Neuronal stem cell (in vitro differentiated cells): ENCODE data around the gene TACSTD2.

Experiments
- DNase-seq: peaks from one replicate; pipeline ENCODE4 v3.0.0-alpha.2; 2013; ENCODE audit warnings: low spot score
- H2AFZ ChIP-seq: one replicate; pipeline ENCODE4 v1.6.1; 2013; ENCODE audit warnings: mild to moderate bottlenecking, low read length, inconsistent platforms
- H2AK5ac ChIP-seq: 2 replicates; pipeline ENCODE4 v1.6.1; 2013; ENCODE audit warnings: low read depth, mild to moderate bottlenecking, inconsistent platforms, low read length, moderate library complexity, mixed read lengths
- H2BK120ac ChIP-seq: 2 replicates; pipeline ENCODE4 v1.6.1; 2013; ENCODE audit warnings: low read depth, mild to moderate bottlenecking, inconsistent platforms, low read length, moderate library complexity, mixed read lengths
- H2BK12ac ChIP-seq: one replicate; pipeline ENCODE4 v1.6.1; 2013; ENCODE audit warnings: low read length, inconsistent platforms
- H2BK15ac ChIP-seq: 2 replicates; pipeline ENCODE4 v1.6.1; 2013; ENCODE audit warnings: mild to moderate bottlenecking, low read length, inconsistent platforms, mixed read lengths
- H2BK5ac ChIP-seq: one replicate; pipeline ENCODE4 v1.6.1; 2013; ENCODE audit warnings: inconsistent platforms, mild to moderate bottlenecking, low read length, moderate library complexity
- H3K14ac ChIP-seq: one replicate; pipeline ENCODE4 v1.6.1; 2013; ENCODE audit warnings: low read length, inconsistent platforms
- H3K18ac ChIP-seq: 2 replicates; pipeline ENCODE4 v1.6.1; 2013; ENCODE audit warnings: low read length, inconsistent platforms
- H3K23ac ChIP-seq: 2 replicates; pipeline ENCODE4 v1.6.1; 2013; ENCODE audit warnings: low read depth, mild to moderate bottlenecking, mixed read lengths, low read length, inconsistent platforms; ENCODE audit not compliant: poor library complexity
- H3K27ac ChIP-seq: replicated peaks from 3 replicates; pipeline ENCODE4 v1.5.1; 2013; ENCODE audit warnings: low read length, inconsistent platforms
- H3K27me3 ChIP-seq, 3 experiments: 2 replicates each; pipeline ENCODE4 v1.6.1; 2013; ENCODE audit warnings: low read length in 3 of 3, mild to moderate bottlenecking in 2 of 3, inconsistent platforms in 1 of 3, low read depth in 1 of 3, mixed read lengths in 1 of 3, moderate library complexity in 1 of 3; ENCODE audit not compliant: control insufficient read depth in 3 of 3, insufficient read depth in 3 of 3
- H3K36me3 ChIP-seq, 2 donors: replicated peaks in 1 of 2; 2 replicates each; pipeline ENCODE4 v1.6.1; 2013; ENCODE audit warnings: low read length in 2 of 2; ENCODE audit not compliant: control insufficient read depth in 2 of 2, insufficient read depth in 2 of 2
- H3K4ac ChIP-seq: 2 replicates; pipeline ENCODE4 v1.6.1; 2013; ENCODE audit warnings: inconsistent platforms, mild to moderate bottlenecking, low read length, moderate library complexity
- H3K4me1 ChIP-seq, 2 donors: 1 replicate in 1 of 2; 2 replicates in 1 of 2; pipeline ENCODE4 v1.6.1; 2013; ENCODE audit warnings: low read length in 2 of 2, low read depth in 1 of 2; ENCODE audit not compliant: control insufficient read depth in 2 of 2, insufficient read depth in 1 of 2
- H3K4me2 ChIP-seq: one replicate; pipeline ENCODE4 v1.6.1; 2013; ENCODE audit warnings: mild to moderate bottlenecking, low read length, inconsistent platforms; ENCODE audit not compliant: insufficient read depth, poor library complexity, severe bottlenecking
- H3K4me3 ChIP-seq, 2 donors: 2 replicates each; pipeline ENCODE4 v1.5.1; 2013; ENCODE audit warnings: low read length in 2 of 2, mild to moderate bottlenecking in 2 of 2, inconsistent platforms in 1 of 2, moderate library complexity in 1 of 2
- H3K79me1 ChIP-seq: one replicate; pipeline ENCODE4 v1.6.1; 2013; ENCODE audit warnings: low read depth, mild to moderate bottlenecking, inconsistent platforms, low read length, moderate library complexity
- H3K9ac ChIP-seq: one replicate; pipeline ENCODE4 v1.6.1; 2013; ENCODE audit warnings: mild to moderate bottlenecking, low read depth, low read length, inconsistent platforms; ENCODE audit not compliant: poor library complexity
- H3K9me3 ChIP-seq, 2 donors: replicated peaks in 1 of 2; 2 replicates each; pipeline versions ENCODE3 to v1.6.1; 2013; ENCODE audit warnings: low read length in 2 of 2, mild to moderate bottlenecking in 2 of 2, inconsistent platforms in 1 of 2, low read depth in 1 of 2, mixed read lengths in 1 of 2, moderate library complexity in 1 of 2; ENCODE audit not compliant: control insufficient read depth in 2 of 2, insufficient read depth in 1 of 2
- H4K8ac ChIP-seq: one replicate; pipeline ENCODE4 v1.6.1; 2013; ENCODE audit warnings: low read depth, mild to moderate bottlenecking, inconsistent platforms, low read length, moderate library complexity
- H4K91ac ChIP-seq: one replicate; pipeline ENCODE4 v1.6.1; 2013; ENCODE audit warnings: low read length, low read depth, mild to moderate bottlenecking, inconsistent platforms; ENCODE audit not compliant: poor library complexity
- WGBS, 2 donors: extraction: QIAGEN DNeasy Blood & Tissue Kit; methylation state at CpG; one replicate each; pipeline ENCODE4 v1.1.7; 2013; ENCODE audit warnings: missing lambda C conversion rate in 2 of 2, mixed read lengths in 1 of 2; ENCODE audit not compliant: insufficient read length in 2 of 2, insufficient replicate concordance in 1 of 2; ENCODE audit errors: extremely low coverage in 2 of 2; 5-methylcytosine and 5-hydroxymethylcytosine counted together

Gene TACSTD2

GRCh38 chr1:58545591-58546519, 31.2 kb downstream of the TACSTD2 start:
- H3K14ac ChIP-seq, result peak overlapping the region; percentile 79
- no peaks in the 10 kb centered on the region for H3K36me3 ChIP-seq
- no peak overlapping the region for H4K8ac ChIP-seq
- peak overlapping the region; percentile 55 for H3K4me2 ChIP-seq
- peaks cover 1 to 7% of the 10 kb centered on the region in 2 donors for H3K4me1 ChIP-seq
- no peaks in the 10 kb centered on the region for H3K9me3 ChIP-seq
- no peak overlapping the region for H2BK120ac ChIP-seq
- H3K4ac ChIP-seq, result no peak overlapping the region
- peak overlapping the region; percentile 85 for H3K18ac ChIP-seq
- H3K23ac ChIP-seq, result peak overlapping the region; percentile 96
- H3K27me3 ChIP-seq, result peaks cover 0 to 4% (median 0%) of the 10 kb centered on the region in 3 experiments
- peak overlapping the region; percentile 82 for H3K9ac ChIP-seq
- no peak overlapping the region for H4K91ac ChIP-seq
- peak overlapping the region; percentile 84 for H3K27ac ChIP-seq
- H2AK5ac ChIP-seq, result no peak overlapping the region
- no peak overlapping the region for H2BK12ac ChIP-seq
- peak; percentile 41 for DNase-seq
- peak overlapping the region; percentile 47 for H2BK5ac ChIP-seq
- H2BK15ac ChIP-seq, result peak overlapping the region; percentile 68
- H3K79me1 ChIP-seq, result no peaks in the 10 kb centered on the region
- no CpG with 5 or more reads among the region's 43 CpGs for WGBS, 2 donors
- H2AFZ ChIP-seq, result peak overlapping the region; percentile 92
- peak overlapping the region; percentile 59 to 79 for H3K4me3 ChIP-seq

- H3K9me3 ChIP-seq, result no peaks in the 10 kb centered on the region
- H4K91ac ChIP-seq, result no peak overlapping the region
- no peak overlapping the region for H2BK12ac ChIP-seq
- no peak overlapping the region for H3K23ac ChIP-seq
- no peak overlapping the region for H3K27ac ChIP-seq
- H2AK5ac ChIP-seq, result no peak overlapping the region
- no peak for DNase-seq
- no peak overlapping the region for H4K8ac ChIP-seq
- no peak overlapping the region for H3K4me2 ChIP-seq
- WGBS, 2 donors, result no CpG with 5 or more reads among the region's 1 CpG
- H3K18ac ChIP-seq, result no peak overlapping the region
- H3K79me1 ChIP-seq, result no peaks in the 10 kb centered on the region
- H2BK120ac ChIP-seq, result no peak overlapping the region
- H3K4ac ChIP-seq, result no peak overlapping the region
- no peaks in the 10 kb centered on the region for H3K27me3 ChIP-seq
- H2AFZ ChIP-seq, result no peak overlapping the region
- H3K36me3 ChIP-seq, result no peaks in the 10 kb centered on the region
- H3K9ac ChIP-seq, result no peak overlapping the region
- no peak overlapping the region for H2BK15ac ChIP-seq
- no peak overlapping the region for H2BK5ac ChIP-seq
- H3K4me1 ChIP-seq, result peaks cover 1 to 7% of the 10 kb centered on the region in 2 donors
- no peak overlapping the region for H3K14ac ChIP-seq
- H3K4me3 ChIP-seq, result no peak overlapping the region
Measured at GRCh38 chr1:58543260-58543659, 33.8 kb downstream of the TACSTD2 start.

GRCh38 chr1:58539553-58539952, 37.5 kb downstream of the TACSTD2 start:
- Histone ChIP-seq H3K18ac (no peak overlapping the region), H3K9ac (no peak overlapping the region), H3K27me3 (no peaks in the 10 kb centered on the region), H3K27ac (no peak overlapping the region), H3K9me3 (no peaks in the 10 kb centered on the region), H2BK12ac (no peak overlapping the region), H4K8ac (no peak overlapping the region), H3K23ac (no peak overlapping the region), H3K79me1 (no peaks in the 10 kb centered on the region), H3K4me1 (no peaks in the 10 kb centered on the region), H2AK5ac (no peak overlapping the region), H2BK120ac (no peak overlapping the region), H4K91ac (no peak overlapping the region), H2AFZ (no peak overlapping the region), H2BK15ac (no peak overlapping the region), H3K4me3 (no peak overlapping the region), H3K4ac (no peak overlapping the region), H3K36me3 (no peaks in the 10 kb centered on the region), H3K4me2 (no peak overlapping the region), H3K14ac (no peak overlapping the region), H2BK5ac (no peak overlapping the region)
- DNase-seq, result no peak
- no CpG with 5 or more reads among the region's 2 CpGs for WGBS, 2 donors

- no peak for DNase-seq
- Histone ChIP-seq H2BK120ac (no peak overlapping the region), H3K36me3 (no peaks in the 10 kb centered on the region), H2BK5ac (no peak overlapping the region), H2BK15ac (no peak overlapping the region), H3K23ac (no peak overlapping the region), H3K14ac (no peak overlapping the region), H3K79me1 (no peaks in the 10 kb centered on the region), H2AFZ (no peak overlapping the region), H4K8ac (no peak overlapping the region), H3K4me1 (no peaks in the 10 kb centered on the region), H3K9ac (no peak overlapping the region), H4K91ac (no peak overlapping the region), H2AK5ac (no peak overlapping the region), H3K27me3 (no peaks in the 10 kb centered on the region), H3K9me3 (no peaks in the 10 kb centered on the region), H3K27ac (no peak overlapping the region), H3K4me2 (no peak overlapping the region), H3K4me3 (no peak overlapping the region), H3K18ac (no peak overlapping the region), H3K4ac (no peak overlapping the region), H2BK12ac (no peak overlapping the region)
- WGBS, 2 donors, result no CpG with 5 or more reads among the region's 3 CpGs
Measured at GRCh38 chr1:58538821-58539220, 38.2 kb downstream of the TACSTD2 start.
